ENCODE data around the gene LINC00237.

- TF ChIP-seq CTCF (IDR thresholded peaks at IDR 0.05; ENCODE audit: low read depth, low read length, poor library complexity, severe bottlenecking) (no peak), EZH2phosphoT487 (IDR thresholded peaks at IDR 0.05; ENCODE audit: borderline replicate concordance, low read length) (no peak)
Observed at GRCh38 chr20:21096321-21097043, 9.7 kb downstream of the LINC00237 start.
